Measurements from ENCODE around the gene DDAH2. TPM values are rescaled to one million over a fixed set of nuclear protein-coding genes. Genes with fewer than 3 reads are reported as not detected.
A peak's percentile ranks its signal among the peaks of the same experiment; 100 is the strongest.

The DDAH2 gene
- total RNA-seq, 1 donor from 2014 or later, result 233 TPM

DNA sequence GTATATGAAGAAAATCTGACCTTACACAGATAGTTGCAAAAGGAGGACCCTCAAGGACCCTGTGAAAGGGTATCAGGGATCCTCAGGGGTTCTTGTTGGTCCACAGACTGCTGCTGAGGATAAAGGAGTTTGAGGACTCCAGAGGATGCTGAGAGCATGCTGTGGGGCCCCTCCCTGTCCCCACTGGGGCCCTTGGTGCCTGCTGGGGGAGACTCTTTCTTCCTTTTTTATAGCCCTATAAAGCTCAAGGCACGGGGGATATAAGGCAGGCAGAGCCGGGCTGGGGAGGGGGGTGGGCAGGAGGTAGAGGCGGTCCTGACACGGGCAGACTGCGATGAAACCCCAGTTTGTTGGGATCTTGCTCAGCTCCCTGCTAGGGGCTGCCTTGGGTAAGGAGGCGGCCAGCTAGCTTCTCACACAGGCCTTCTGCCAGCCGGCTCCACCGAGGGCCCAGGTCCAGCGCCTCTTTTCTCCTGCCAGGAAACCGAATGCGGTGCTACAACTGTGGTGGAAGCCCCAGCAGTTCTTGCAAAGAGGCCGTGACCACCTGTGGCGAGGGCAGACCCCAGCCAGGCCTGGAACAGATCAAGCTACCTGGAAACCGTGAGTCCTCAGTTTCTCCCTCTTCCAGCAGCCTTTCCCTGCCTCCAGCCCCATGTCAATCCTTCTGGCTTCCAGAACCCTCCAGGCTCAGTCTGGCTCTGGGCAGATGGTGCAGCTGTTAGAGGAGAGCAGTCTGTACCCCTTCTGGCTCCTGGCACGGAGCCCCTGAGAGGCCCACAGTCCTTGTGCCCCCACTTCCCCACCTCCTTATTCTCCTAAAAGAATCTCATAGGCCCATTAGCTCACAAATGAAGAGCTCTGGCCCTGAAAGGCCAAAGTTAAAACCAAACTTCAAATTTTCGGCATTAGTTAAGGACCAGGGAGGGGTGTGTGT is 13.8 kb downstream of the DDAH2 start, which contains the start of gene LY6G6D:
Gene LY6G6D (plus strand): TSS at position 327 of the 937 bp plus-strand sequence. CDS start 8 bp downstream, at position 335.
- H3K27ac Mint-ChIP-seq, result peak within 1 kb of the TSS; percentile 88
- TF ChIP-seq, protein P1, sequence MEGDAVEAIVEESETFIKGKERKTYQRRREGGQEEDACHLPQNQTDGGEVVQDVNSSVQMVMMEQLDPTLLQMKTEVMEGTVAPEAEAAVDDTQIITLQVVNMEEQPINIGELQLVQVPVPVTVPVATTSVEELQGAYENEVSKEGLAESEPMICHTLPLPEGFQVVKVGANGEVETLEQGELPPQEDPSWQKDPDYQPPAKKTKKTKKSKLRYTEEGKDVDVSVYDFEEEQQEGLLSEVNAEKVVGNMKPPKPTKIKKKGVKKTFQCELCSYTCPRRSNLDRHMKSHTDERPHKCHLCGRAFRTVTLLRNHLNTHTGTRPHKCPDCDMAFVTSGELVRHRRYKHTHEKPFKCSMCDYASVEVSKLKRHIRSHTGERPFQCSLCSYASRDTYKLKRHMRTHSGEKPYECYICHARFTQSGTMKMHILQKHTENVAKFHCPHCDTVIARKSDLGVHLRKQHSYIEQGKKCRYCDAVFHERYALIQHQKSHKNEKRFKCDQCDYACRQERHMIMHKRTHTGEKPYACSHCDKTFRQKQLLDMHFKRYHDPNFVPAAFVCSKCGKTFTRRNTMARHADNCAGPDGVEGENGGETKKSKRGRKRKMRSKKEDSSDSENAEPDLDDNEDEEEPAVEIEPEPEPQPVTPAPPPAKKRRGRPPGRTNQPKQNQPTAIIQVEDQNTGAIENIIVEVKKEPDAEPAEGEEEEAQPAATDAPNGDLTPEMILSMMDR (IDR thresholded peaks at IDR 0.05; ENCODE audit: unreplicated experiment), result no peak
- H3K9me3 Mint-ChIP-seq (ENCODE audit: low read depth), result no peaks in the 10 kb centered on the region
- H3K4me3 Mint-ChIP-seq (ENCODE audit: low read depth), result no peak within 1 kb of the TSS
- H3K27me3 Mint-ChIP-seq, result peaks cover 11% of the 10 kb centered on the region
- no peak for DNase-seq (ENCODE audit: low spot score, unreplicated experiment)
- H3K36me3 Mint-ChIP-seq (ENCODE audit: insufficient read depth), result no peaks in the 10 kb centered on the region
- peaks cover 32% of the 10 kb centered on the region for H3K4me1 Mint-ChIP-seq (ENCODE audit: low read depth)

DNA sequence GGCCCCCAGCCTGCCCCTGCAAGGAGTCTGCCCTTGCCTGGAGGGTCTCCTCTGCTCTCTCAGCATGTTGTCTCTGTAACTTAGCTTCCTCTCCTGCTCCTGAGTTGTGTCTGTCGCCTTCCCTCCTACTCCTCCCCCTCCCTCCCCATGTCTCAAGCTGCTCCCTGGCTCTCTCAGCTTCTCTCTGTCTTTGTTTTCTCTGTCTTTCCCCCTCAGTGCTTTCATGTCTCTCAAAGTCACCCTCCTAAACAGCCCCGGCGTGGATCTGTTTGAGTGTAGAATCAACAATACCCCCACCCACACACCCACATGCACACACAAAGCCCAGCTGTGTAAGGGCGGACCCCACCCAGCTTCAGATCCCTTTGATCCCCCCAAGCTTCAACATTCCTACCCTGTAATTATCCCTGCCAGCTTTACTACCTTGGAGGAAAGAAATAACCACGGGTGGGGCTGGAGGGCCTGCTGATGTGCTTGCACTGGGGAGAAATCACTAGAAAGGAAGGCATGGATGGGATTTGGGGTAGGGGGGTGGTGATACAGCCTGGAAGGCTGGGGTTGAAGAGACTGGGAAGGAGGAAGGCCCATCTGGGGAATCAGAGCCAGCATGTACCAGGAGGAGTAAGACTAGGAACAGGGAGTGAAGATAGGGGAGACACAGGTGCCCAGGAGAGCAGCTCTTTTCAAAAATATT is 15.0 kb downstream of the DDAH2 start:
- no peak overlapping the region for H3K4me3 Mint-ChIP-seq (ENCODE audit: low read depth)
- H3K9me3 Mint-ChIP-seq (ENCODE audit: low read depth), result no peaks in the 10 kb centered on the region
- no peak for DNase-seq (ENCODE audit: low spot score, unreplicated experiment)
- H3K36me3 Mint-ChIP-seq (ENCODE audit: insufficient read depth), result no peaks in the 10 kb centered on the region
- H3K27ac Mint-ChIP-seq, result peak overlapping the region; percentile 88
- peaks cover 11% of the 10 kb centered on the region for H3K27me3 Mint-ChIP-seq
- TF ChIP-seq, protein P1 (IDR thresholded peaks at IDR 0.05; ENCODE audit: unreplicated experiment), result no peak
- peaks cover 32% of the 10 kb centered on the region for H3K4me1 Mint-ChIP-seq (ENCODE audit: low read depth)

DNA sequence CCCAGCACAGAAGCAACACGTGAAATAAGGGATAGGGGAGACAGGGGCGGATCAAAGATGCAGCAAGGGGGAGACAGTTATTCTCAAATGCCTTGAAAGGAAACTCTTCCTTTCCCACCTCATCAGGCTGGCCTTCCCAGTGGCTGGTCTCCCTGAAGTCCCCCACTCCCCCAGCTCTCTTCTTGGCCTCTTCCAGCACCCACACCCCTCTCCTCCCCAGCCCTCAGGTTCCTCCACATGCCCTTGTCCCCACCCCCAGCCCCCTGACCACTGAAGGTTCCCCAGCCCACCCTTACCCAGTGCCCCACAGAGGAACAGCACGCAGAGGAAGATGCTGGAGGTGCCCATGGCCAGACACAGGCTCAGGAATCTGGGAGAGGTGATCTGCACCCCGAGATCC is 15.6 kb downstream of the DDAH2 start:
- H3K4me3 Mint-ChIP-seq (ENCODE audit: low read depth), result no peak overlapping the region
- DNase-seq (ENCODE audit: low spot score, unreplicated experiment), result no peak
- H3K4me1 Mint-ChIP-seq (ENCODE audit: low read depth), result peaks cover 27% of the 10 kb centered on the region
- H3K9me3 Mint-ChIP-seq (ENCODE audit: low read depth), result no peaks in the 10 kb centered on the region
- TF ChIP-seq, protein P1 (IDR thresholded peaks at IDR 0.05; ENCODE audit: unreplicated experiment), result no peak
- no peaks in the 10 kb centered on the region for H3K36me3 Mint-ChIP-seq (ENCODE audit: insufficient read depth)
- H3K27ac Mint-ChIP-seq, result no peak overlapping the region
- H3K27me3 Mint-ChIP-seq, result peaks cover 11% of the 10 kb centered on the region

DNA sequence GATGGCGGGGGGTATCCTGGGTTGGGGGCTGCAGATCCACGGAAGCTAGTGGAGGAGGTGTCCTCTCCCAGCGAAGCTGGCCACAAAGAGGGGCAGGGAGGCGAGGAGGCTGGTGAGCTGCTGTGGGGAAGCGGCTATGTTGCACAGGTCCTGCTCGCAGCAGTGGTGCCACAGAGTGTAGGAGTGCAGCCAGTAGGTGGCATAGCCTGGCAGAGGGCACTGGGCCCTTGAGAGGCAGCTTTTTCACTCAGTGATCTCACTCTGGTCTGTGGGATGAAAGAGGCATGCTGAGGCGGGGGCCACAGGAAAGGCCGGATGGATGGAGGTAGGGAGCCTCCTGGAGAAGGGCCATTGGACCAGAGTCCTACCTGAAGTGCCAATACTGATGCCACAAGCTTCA is 16.8 kb downstream of the DDAH2 start:
- TF ChIP-seq, protein P1 (IDR thresholded peaks at IDR 0.05; ENCODE audit: unreplicated experiment), result no peak
- H3K36me3 Mint-ChIP-seq (ENCODE audit: insufficient read depth), result no peaks in the 10 kb centered on the region
- no peaks in the 10 kb centered on the region for H3K9me3 Mint-ChIP-seq (ENCODE audit: low read depth)
- peaks cover 16% of the 10 kb centered on the region for H3K4me1 Mint-ChIP-seq (ENCODE audit: low read depth)
- peaks cover 11% of the 10 kb centered on the region for H3K27me3 Mint-ChIP-seq
- no peak overlapping the region for H3K27ac Mint-ChIP-seq
- no peak for DNase-seq (ENCODE audit: low spot score, unreplicated experiment)
- H3K4me3 Mint-ChIP-seq (ENCODE audit: low read depth), result no peak overlapping the region

DNA sequence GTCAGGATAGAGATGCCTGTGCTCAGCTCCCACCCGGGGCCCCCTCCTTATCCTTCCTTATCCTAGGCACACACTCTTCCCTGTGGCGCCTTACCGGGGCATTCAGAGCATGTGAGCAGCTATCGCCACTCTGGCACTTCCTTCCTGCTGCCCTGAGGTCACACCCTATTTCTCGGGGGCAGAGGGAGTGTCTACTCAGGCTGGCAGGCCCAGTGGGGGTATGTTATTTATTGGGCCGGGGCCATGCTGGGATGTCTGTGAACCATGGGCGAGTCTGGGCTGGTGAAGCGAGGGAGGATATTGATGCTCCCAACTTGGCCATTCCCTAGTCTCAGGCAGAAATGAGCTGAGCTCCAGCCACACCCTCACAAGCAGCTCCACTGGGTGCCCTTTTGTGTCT is 17.9 kb downstream of the DDAH2 start:
- Mint-ChIP-seq H3K27me3 (peaks cover 11% of the 10 kb centered on the region), H3K4me3 (ENCODE audit: low read depth) (no peak overlapping the region), H3K36me3 (ENCODE audit: insufficient read depth) (no peaks in the 10 kb centered on the region), H3K27ac (no peak overlapping the region), H3K4me1 (ENCODE audit: low read depth) (peaks cover 15% of the 10 kb centered on the region), H3K9me3 (ENCODE audit: low read depth) (no peaks in the 10 kb centered on the region)
- DNase-seq (ENCODE audit: low spot score, unreplicated experiment), result no peak
- TF ChIP-seq, protein P1 (IDR thresholded peaks at IDR 0.05; ENCODE audit: unreplicated experiment), result no peak

Data from progenitor cell of endocrine pancreas (in vitro differentiated cells).